ENCODE measurements around the gene MED22. TPM values are rescaled to one million over a fixed set of nuclear protein-coding genes. Genes with fewer than 3 reads are reported as not detected.

Gene MED22
- polyA plus RNA-seq, 3 donors = 22.9 to 32.5 (median 29.2) TPM

- DNase-seq (ENCODE audit: extremely low read depth in 1 of 11, low read depth in 9 of 11, low spot score in 4 of 11) = no peak
Measured at GRCh38 chr9:133362359-133363044, 14.6 kb upstream of the MED22 start.

GRCh38 chr9:133361507-133362092 is 13.7 kb upstream of the MED22 start:
- DNase-seq (ENCODE audit: extremely low read depth in 1 of 11, low read depth in 9 of 11, low spot score in 4 of 11) = no peak

- no peak for DNase-seq (ENCODE audit: extremely low read depth in 1 of 11, low read depth in 9 of 11, low spot score in 4 of 11)
Measured at GRCh38 chr9:133360400-133361393, 12.8 kb upstream of the MED22 start.

- no peak for DNase-seq (ENCODE audit: extremely low read depth in 1 of 11, low read depth in 9 of 11, low spot score in 4 of 11)
Measured at GRCh38 chr9:133359399-133360175, 11.7 kb upstream of the MED22 start.

- DNase-seq (ENCODE audit: extremely low read depth in 1 of 11, low read depth in 9 of 11, low spot score in 4 of 11) = no peak
Measured at GRCh38 chr9:133357656-133358055, 9.7 kb upstream of the MED22 start.

- DNase-seq (ENCODE audit: extremely low read depth in 1 of 11, low read depth in 9 of 11, low spot score in 4 of 11) = peak in 8 of 11 donors; percentile 68 to 85 (median 78)
Measured at GRCh38 chr9:133356391-133357091, 8.6 kb upstream of the MED22 start, which contains the start of the genes SURF1 and SURF2. SURF1 (minus strand) TSS chr9:133356487; CDS start chr9:133356453, 34 bp downstream. SURF2 (plus strand) TSS chr9:133356550; CDS start chr9:133356593, 43 bp downstream.

- DNase-seq (ENCODE audit: extremely low read depth in 1 of 11, low read depth in 9 of 11, low spot score in 4 of 11) = no peak
Measured at GRCh38 chr9:133355881-133356357, 8.0 kb upstream of the MED22 start.

- DNase-seq (ENCODE audit: extremely low read depth in 1 of 11, low read depth in 9 of 11, low spot score in 4 of 11) = no peak
Measured at GRCh38 chr9:133354766-133355165, 6.8 kb upstream of the MED22 start.

- DNase-seq (ENCODE audit: extremely low read depth in 1 of 11, low read depth in 9 of 11, low spot score in 4 of 11) = no peak
Measured at GRCh38 chr9:133353548-133353947, 5.6 kb upstream of the MED22 start.

GRCh38 chr9:133352635-133353340 is 4.9 kb upstream of the MED22 start:
- no peak for DNase-seq (ENCODE audit: extremely low read depth in 1 of 11, low read depth in 9 of 11, low spot score in 4 of 11)

- DNase-seq (ENCODE audit: extremely low read depth in 1 of 11, low read depth in 9 of 11, low spot score in 4 of 11) = no peak
Measured at GRCh38 chr9:133351908-133352634, 4.1 kb upstream of the MED22 start.

GRCh38 chr9:133351526-133351907 is 3.6 kb upstream of the MED22 start:
- DNase-seq (ENCODE audit: extremely low read depth in 1 of 11, low read depth in 9 of 11, low spot score in 4 of 11) = no peak

GRCh38 chr9:133349965-133350616 is 2.2 kb upstream of the MED22 start:
- no peak for DNase-seq (ENCODE audit: extremely low read depth in 1 of 11, low read depth in 9 of 11, low spot score in 4 of 11)

GRCh38 chr9:133348718-133349573 is 1.0 kb upstream of the MED22 start:
- no peak for DNase-seq (ENCODE audit: extremely low read depth in 1 of 11, low read depth in 9 of 11, low spot score in 4 of 11)

GRCh38 chr9:133347515-133347984 is 381 bp downstream of the MED22 start:
- peak in 1 of 11 donors; percentile 13 for DNase-seq (ENCODE audit: extremely low read depth in 1 of 11, low read depth in 9 of 11, low spot score in 4 of 11)

All from renal cortex interstitium (tissue), 11 donors.